ENCODE results near the gene KLRD1. TPM values are rescaled to one million over a fixed set of nuclear protein-coding genes. Genes with fewer than 3 reads are reported as not detected.

KLRD1 gene
- total and polyA plus RNA-seq, 2 of the 4 experiments (the other 2 are of a cell fraction) = under 0.01 TPM

DNA sequence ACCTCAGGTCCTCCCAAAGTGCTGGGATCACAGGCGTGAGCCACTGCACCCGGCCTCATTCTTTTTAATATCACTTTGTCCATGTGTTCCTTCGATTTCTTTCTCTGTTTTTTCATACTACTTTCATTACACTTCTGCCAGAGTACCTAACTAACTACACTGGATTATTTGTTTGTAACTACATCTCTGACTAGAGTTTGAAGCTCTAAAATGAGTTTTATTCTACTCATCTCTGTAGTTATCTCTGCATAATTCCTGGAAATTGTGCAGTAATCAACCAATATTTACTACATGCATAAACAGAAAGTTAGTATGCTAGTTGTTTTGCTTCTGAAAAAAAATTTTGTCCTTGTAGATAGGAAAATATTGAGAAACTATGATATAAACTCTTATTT, 67.0 kb downstream of the KLRD1 start:
- H3K4me1 ChIP-seq (ENCODE audit: control insufficient read depth, insufficient read depth, low read length) = no peaks in the 10 kb centered on the region
- H2AK5ac ChIP-seq (ENCODE audit: low read depth, low read length) = no peak overlapping the region
- dilution Hi-C loops (cut with HindIII; ENCODE audit: low sequenced_read_pairs, unreplicated experiment) (no loop called here), intact Hi-C loops (cut with micrococcal nuclease) (no loop called here), in situ Hi-C loops (cut with MboI; ENCODE audit: low sequenced_read_pairs) (no loop called here)
- WGBS, 2 experiments (ENCODE audit: extremely low coverage in 2 of 2, insufficient read length in 1 of 2) = 100% methylated on average over 2 of the region's 3 CpGs; no CpG with 5 or more reads in 1 of the 2 experiments
- no peak overlapping the region for H2BK20ac ChIP-seq (ENCODE audit: low read depth, low read length)
- no peaks in the 10 kb centered on the region for H3K27me3 ChIP-seq (ENCODE audit: control insufficient read depth, insufficient read depth, low read length)
- ATAC-seq (ENCODE audit: low read depth) (no peak), DNase-seq (no peak)
- H3K4ac ChIP-seq (ENCODE audit: low read depth, low read length) = no peak overlapping the region
- no peak overlapping the region for H3K56ac ChIP-seq (ENCODE audit: extremely low read depth, insufficient read depth, low read length)
- no peak overlapping the region for H2BK15ac ChIP-seq (ENCODE audit: low read depth, low read length)
- ChIA-PET POLR2A (ENCODE audit: unreplicated experiment) (no interaction called here), CTCF (no interaction called here)
- no peak overlapping the region for H2AFZ ChIP-seq (replicated peaks; ENCODE audit: low read length, poor library complexity)
- H4K20me1 ChIP-seq (ENCODE audit: insufficient read depth, low read length) = no peaks in the 10 kb centered on the region
- no peak overlapping the region for H4K91ac ChIP-seq (ENCODE audit: insufficient read depth, low read depth, low read length)
- H3K9me1 ChIP-seq (ENCODE audit: insufficient read depth, low read length) = no peaks in the 10 kb centered on the region
- no peak overlapping the region for H4K5ac ChIP-seq (ENCODE audit: low read depth, low read length)
- H3K9ac ChIP-seq (ENCODE audit: low read depth, low read length) = no peak overlapping the region
- no peak overlapping the region for H3K23ac ChIP-seq (ENCODE audit: low read depth, low read length)
- H3K4me3 ChIP-seq (ENCODE audit: insufficient read depth, low read depth, low read length) = no peak overlapping the region
- no peak overlapping the region for H4K8ac ChIP-seq (ENCODE audit: low read depth in 2 of 2, low read length in 2 of 2)
- no peak overlapping the region for H3K4me2 ChIP-seq (ENCODE audit: low read depth, low read length)
- TF ChIP-seq MXI1 (IDR thresholded peaks at IDR 0.05; ENCODE audit: borderline replicate concordance, low read depth, low read length) (no peak), RFX5 (IDR thresholded peaks at IDR 0.05; ENCODE audit: low read depth, low read length) (no peak), RAD21 (IDR thresholded peaks at IDR 0.05; ENCODE audit: low read length) (no peak), CHD1 (IDR thresholded peaks at IDR 0.05; ENCODE audit: low read depth, low read length) (no peak), CEBPB (IDR thresholded peaks at IDR 0.05; ENCODE audit: low read depth, low read length) (no peak), CTCF (conservative IDR thresholded peaks at IDR 0.05; ENCODE audit: low read depth, low read length) (no peak), SMC3 (IDR thresholded peaks at IDR 0.05; ENCODE audit: low read depth, low read length) (no peak), POLR2A (IDR thresholded peaks at IDR 0.05; ENCODE audit: low read depth, low read length) (no peak), NFE2L2 (IDR thresholded peaks at IDR 0.05; ENCODE audit: low read depth, low read length) (no peak), BHLHE40 (IDR thresholded peaks at IDR 0.05; ENCODE audit: low read depth, low read length) (no peak), FOS (IDR thresholded peaks at IDR 0.05; ENCODE audit: low read depth, low read length) (no peak)
- TF ChIP-seq, protein P1, sequence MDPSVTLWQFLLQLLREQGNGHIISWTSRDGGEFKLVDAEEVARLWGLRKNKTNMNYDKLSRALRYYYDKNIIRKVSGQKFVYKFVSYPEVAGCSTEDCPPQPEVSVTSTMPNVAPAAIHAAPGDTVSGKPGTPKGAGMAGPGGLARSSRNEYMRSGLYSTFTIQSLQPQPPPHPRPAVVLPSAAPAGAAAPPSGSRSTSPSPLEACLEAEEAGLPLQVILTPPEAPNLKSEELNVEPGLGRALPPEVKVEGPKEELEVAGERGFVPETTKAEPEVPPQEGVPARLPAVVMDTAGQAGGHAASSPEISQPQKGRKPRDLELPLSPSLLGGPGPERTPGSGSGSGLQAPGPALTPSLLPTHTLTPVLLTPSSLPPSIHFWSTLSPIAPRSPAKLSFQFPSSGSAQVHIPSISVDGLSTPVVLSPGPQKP (IDR thresholded peaks at IDR 0.05; ENCODE audit: borderline replicate concordance, low read depth, low read length) = no peak
- TF ChIP-seq, protein P2, sequence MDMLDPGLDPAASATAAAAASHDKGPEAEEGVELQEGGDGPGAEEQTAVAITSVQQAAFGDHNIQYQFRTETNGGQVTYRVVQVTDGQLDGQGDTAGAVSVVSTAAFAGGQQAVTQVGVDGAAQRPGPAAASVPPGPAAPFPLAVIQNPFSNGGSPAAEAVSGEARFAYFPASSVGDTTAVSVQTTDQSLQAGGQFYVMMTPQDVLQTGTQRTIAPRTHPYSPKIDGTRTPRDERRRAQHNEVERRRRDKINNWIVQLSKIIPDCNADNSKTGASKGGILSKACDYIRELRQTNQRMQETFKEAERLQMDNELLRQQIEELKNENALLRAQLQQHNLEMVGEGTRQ (IDR thresholded peaks at IDR 0.05; ENCODE audit: low read depth, low read length) = no peak
- H3K36me3 ChIP-seq (ENCODE audit: control insufficient read depth, insufficient read depth, low read length) = no peaks in the 10 kb centered on the region
- no peak overlapping the region for H2BK5ac ChIP-seq (ENCODE audit: low read depth, low read length, poor library complexity, severe bottlenecking)
- H3K27ac ChIP-seq (ENCODE audit: insufficient read depth, low read length) = no peak overlapping the region
- H2BK120ac ChIP-seq (ENCODE audit: low read depth, low read length) = no peak overlapping the region
- no peak overlapping the region for H3K18ac ChIP-seq (ENCODE audit: low read depth, low read length)
- no peaks in the 10 kb centered on the region for H3K9me3 ChIP-seq (ENCODE audit: control insufficient read depth, insufficient read depth, low read length)
- H2AK9ac ChIP-seq (replicated peaks; ENCODE audit: low read depth, low read length, poor library complexity) = no peak overlapping the region
- no TSS peak for BruUV-seq (replicated peaks)
- no peaks in the 10 kb centered on the region for H3K79me1 ChIP-seq (ENCODE audit: low read depth in 1 of 2, low read length in 2 of 2)
- no peak overlapping the region for H3K14ac ChIP-seq (replicated peaks; ENCODE audit: low read depth, low read length)
